Measurements from ENCODE around the gene RNF168. TPM values are rescaled to one million over a fixed set of nuclear protein-coding genes. Genes with fewer than 3 reads are reported as not detected.
"Not testable (repeated sequence)": the region's sequence is repeated elsewhere in the genome, so short reads cannot be mapped to it uniquely, and the experiment has no call there.

The RNF168 gene
- total RNA-seq, 1 donor from 2014 or later: 31.6 TPM

GRCh38 chr3:196431181-196432136 lies 72.1 kb downstream of the RNF168 start:
- intact Hi-C loops (cut with DNase I): no loop called here
- ATAC-seq: peak; percentile 59
- DNase-seq (ENCODE audit: low spot score): peak; percentile 66

GRCh38 chr3:196428041-196428440 lies 75.5 kb downstream of the RNF168 start:
- ATAC-seq: no peak
- intact Hi-C loops (cut with DNase I): no loop called here

GRCh38 chr3:196424421-196424820 lies 79.1 kb downstream of the RNF168 start:
- DNase-seq (ENCODE audit: low spot score); intact Hi-C loops (cut with DNase I); ATAC-seq: not testable (repeated sequence)

More at GRCh38 chr3:196428041-196428440, 75.5 kb downstream of the RNF168 start:
- DNase-seq (ENCODE audit: low spot score): no peak

- DNase-seq (ENCODE audit: low spot score): no peak
- peak; percentile 42 for ATAC-seq
- intact Hi-C loops (cut with DNase I): no loop called here
Observed at GRCh38 chr3:196423044-196423781, 80.4 kb downstream of the RNF168 start.

- DNase-seq (ENCODE audit: low spot score); ATAC-seq; intact Hi-C loops (cut with DNase I): not testable (repeated sequence)
Observed at GRCh38 chr3:196421668-196422067, 81.9 kb downstream of the RNF168 start.

GRCh38 chr3:196419386-196419785 lies 84.2 kb downstream of the RNF168 start:
- DNase-seq (ENCODE audit: low spot score) (no peak), ATAC-seq (no peak)
- intact Hi-C loops (cut with DNase I): no loop called here

Other genes with a start within 250 kb of the RNF168 start
- 63.8 TPM for gene PCYT1A, start 216.0 kb downstream of the RNF168 start, total RNA-seq
- gene DYNLT2B, start 185.5 kb downstream of the RNF168 start, total RNA-seq: 9.9 TPM
- gene TM4SF19, start 165.4 kb downstream of the RNF168 start, total RNA-seq: 1.2 TPM
- gene UBXN7, start 71.3 kb downstream of the RNF168 start, total RNA-seq: 78.7 TPM
- not detected for gene SMCO1, start 11.6 kb upstream of the RNF168 start, total RNA-seq
- 13.5 TPM for gene WDR53, start 64.8 kb upstream of the RNF168 start, total RNA-seq
- 8.7 TPM for gene FBXO45, start 64.9 kb upstream of the RNF168 start, total RNA-seq
- 10.0 TPM for gene NRROS, start 135.9 kb upstream of the RNF168 start, total RNA-seq
- gene CEP19, start 208.5 kb upstream of the RNF168 start, total RNA-seq: 1.7 TPM
- 18.4 TPM for gene PIGX, start 208.6 kb upstream of the RNF168 start, total RNA-seq
- gene PAK2, start 236.1 kb upstream of the RNF168 start, total RNA-seq: 60.8 TPM